HepG2 (cell line): ENCODE data around the gene CD99L2. TPM values are rescaled to one million over a fixed set of nuclear protein-coding genes. Genes with fewer than 3 reads are reported as not detected.

Source experiments
- ATAC-seq: fragments of 200-7000 bp; cut with Tn5 transposase; 3 replicates; pipeline ENCODE4 v1.9.1; 2020; ENCODE audit warnings: mild to moderate bottlenecking, moderate library complexity
- Bru-seq: library from RNA; stranded (reverse); fragments of 400-500 nt; gene quantifications from one replicate; lab custom pipeline; 2021; lab: Mats Ljungman, UMichigan
- BruChase-seq, 2 experiments: library from RNA; stranded (reverse); fragments of 400-500 nt; gene quantifications; one replicate each; lab custom pipeline; 2021; lab: Mats Ljungman, UMichigan
- BruUV-seq: library from RNA; stranded (reverse); fragments of 400-500 nt; replicated peaks from 2 replicates; lab custom pipeline; 2021; lab: Mats Ljungman, UMichigan
- CTCF ChIA-PET: fragments of 300-600 bp; formaldehyde crosslinking; extraction: SDS; loops from one replicate; lab custom pipeline; 2021; ENCODE audit warnings: low total read pairs, inconsistent platforms, low intra/inter-chr PET ratio; lab: Yijun Ruan, JAX
- POLR2A ChIA-PET: fragments of 350-600 bp; sonication (Branson Sonifier 250); formaldehyde crosslinking; loops from one replicate; lab custom pipeline; 2020; ENCODE audit warnings: antibody characterized with exemption, inconsistent platforms; lab: Yijun Ruan, JAX
- DNase-seq: peaks from one replicate; pipeline ENCODE4 v3.0.0-alpha.2; 2015; ENCODE audit warnings: low spot score
- FAIRE-seq: peaks from 3 replicates; lab custom pipeline; 2011; peaks lifted over from hg19 to GRCh38; lab: Jason Lieb, UNC
- H2AFZ ChIP-seq: one replicate; pipeline ENCODE4 v1.6.1; 2011; ENCODE audit warnings: low read length, inconsistent platforms
- H3K27ac ChIP-seq: fragments of 300-600 bp; 3 replicates; pipeline ENCODE4 v1.8.0; 2011; ENCODE audit warnings: mixed run types, mild to moderate bottlenecking, mixed read lengths, low read length, inconsistent platforms; ENCODE audit not compliant: insufficient read depth; ENCODE audit errors: extremely low read length
- H3K27me3 ChIP-seq, 2 experiments: fragments of 200-600 bp in 1 of 2; 2 replicates in 1 of 2; 3 replicates in 1 of 2; pipeline versions ENCODE4 v1.6.0 to v1.8.0; 2011; ENCODE audit warnings: low read length in 2 of 2, mild to moderate bottlenecking in 2 of 2, moderate library complexity in 2 of 2, inconsistent platforms in 1 of 2; ENCODE audit not compliant: insufficient read depth in 2 of 2, control insufficient read depth in 1 of 2
- H3K36me3 ChIP-seq, 2 experiments: fragments of 200-600 bp in 1 of 2; replicated peaks in 1 of 2; 2 replicates in 1 of 2; 3 replicates in 1 of 2; pipeline versions ENCODE4 v1.5.1 to v1.8.0; 2011; ENCODE audit warnings: low read length in 2 of 2, inconsistent platforms in 1 of 2; ENCODE audit not compliant: insufficient read depth in 2 of 2, control insufficient read depth in 1 of 2
- H3K4me1 ChIP-seq: 2 replicates; pipeline ENCODE4 v1.5.1; 2012; ENCODE audit warnings: low read length, inconsistent platforms; ENCODE audit not compliant: insufficient read depth
- H3K4me2 ChIP-seq: 2 replicates; pipeline ENCODE4 v1.6.0; 2011; ENCODE audit warnings: low read depth, low read length, inconsistent platforms
- H3K4me3 ChIP-seq, 3 experiments: fragments of 200-600 bp in 1 of 3; sonication (generic), shearing (Covaris generic) in 1 of 3; replicated peaks in 1 of 3; 2 replicates each; pipeline ENCODE4 v1.5.1; 2011 to 2016; ENCODE audit warnings: low read length in 3 of 3, inconsistent platforms in 2 of 3, low read depth in 2 of 3, mild to moderate bottlenecking in 2 of 3, control low read depth in 1 of 3, mixed read lengths in 1 of 3; ENCODE audit not compliant: insufficient read depth in 1 of 3
- H3K79me2 ChIP-seq: one replicate; pipeline ENCODE4 v1.6.1; 2011; ENCODE audit warnings: low read length, inconsistent platforms; ENCODE audit not compliant: insufficient read depth
- H3K9ac ChIP-seq: 2 replicates; pipeline ENCODE4 v1.6.0; 2011; ENCODE audit warnings: mild to moderate bottlenecking, low read depth, low read length, inconsistent platforms; ENCODE audit not compliant: insufficient read depth
- H3K9me3 ChIP-seq: 2 replicates; pipeline ENCODE4 v1.5.1; 2012; ENCODE audit warnings: mild to moderate bottlenecking, low read length
- H4K20me1 ChIP-seq: 2 replicates; pipeline ENCODE4 v1.6.0; 2011; ENCODE audit warnings: inconsistent platforms, mild to moderate bottlenecking, low read length, moderate library complexity; ENCODE audit not compliant: insufficient read depth
- ASH2L ChIP-seq: fragments of 300-600, 200-600 bp; sonication (generic); IDR thresholded peaks from 2 replicates; pipeline ENCODE4 v1.7.0; 2017; ENCODE audit warnings: low read depth, mild to moderate bottlenecking, moderate library complexity, mixed read lengths, low read length; ENCODE audit not compliant: insufficient read length
- FOSL2 ChIP-seq: sonication (generic); formaldehyde crosslinking; IDR thresholded peaks from 2 replicates; pipeline ENCODE4 v1.4.0; 2020; ENCODE audit warnings: missing genetic modification reagents
- LCORL ChIP-seq, 2 experiments: fragments of 450-650 bp in 1 of 2; sonication (generic) in 1 of 2; formaldehyde crosslinking in 1 of 2; IDR thresholded peaks; 2 replicates each; pipeline versions ENCODE4 v1.5.0 to v1.6.1; 2017 to 2020; ENCODE audit warnings: antibody characterized with exemption in 1 of 2, missing genetic modification reagents in 1 of 2
- MAF1 ChIP-seq: sonication (generic); formaldehyde crosslinking; IDR thresholded peaks from 2 replicates; pipeline ENCODE4 v1.5.0; 2020; ENCODE audit warnings: missing genetic modification reagents, borderline replicate concordance
- RFX1 ChIP-seq: fragments of 450-650 bp; IDR thresholded peaks from 2 replicates; pipeline ENCODE4 v1.6.1; 2017
- SALL1 ChIP-seq: sonication (generic); formaldehyde crosslinking; IDR thresholded peaks from 2 replicates; pipeline ENCODE4 v1.8.0; 2022; ENCODE audit warnings: mild to moderate bottlenecking, missing genetic modification reagents
- SRY ChIP-seq: sonication (generic); formaldehyde crosslinking; IDR thresholded peaks from 2 replicates; pipeline ENCODE4 v1.8.0; 2022; ENCODE audit warnings: mild to moderate bottlenecking, missing genetic modification reagents
- ZFP37 ChIP-seq: sonication (generic); formaldehyde crosslinking; IDR thresholded peaks from 2 replicates; pipeline ENCODE4 v1.4.0; 2020; ENCODE audit warnings: missing genetic modification reagents, borderline replicate concordance
- ZFX ChIP-seq: sonication (generic); formaldehyde crosslinking; IDR thresholded peaks from 2 replicates; pipeline ENCODE4 v1.4.0; 2020; ENCODE audit warnings: mild to moderate bottlenecking, low read depth, missing genetic modification reagents, moderate library complexity
- ZNF329 ChIP-seq: sonication (generic); formaldehyde crosslinking; IDR thresholded peaks from 2 replicates; pipeline ENCODE4 v1.9.0; 2021; ENCODE audit warnings: low read depth, mild to moderate bottlenecking, missing genetic modification reagents
- ZNF687 ChIP-seq: sonication (generic); formaldehyde crosslinking; IDR thresholded peaks from 2 replicates; pipeline ENCODE4 v1.5.1; 2020; ENCODE audit warnings: mild to moderate bottlenecking, missing genetic modification reagents, moderate library complexity
- WGBS: methylation state at CpG from one replicate; pipeline ENCODE4 v1.1.6; 2017; ENCODE audit warnings: low lambda C conversion rate; 5-methylcytosine and 5-hydroxymethylcytosine counted together
- in situ Hi-C: cut with HindIII; loops from 2 replicates; pipeline ENCODE4 v1.10.0; 2017; ENCODE audit warnings: low pct_unique_long_range_greater_than_20kb; ENCODE audit not compliant: extremely low pct_ligation_motif_present
- intact Hi-C: fragments of 100-400 bp; cut with micrococcal nuclease; formaldehyde crosslinking; loops from one replicate; pipeline ENCODE4 v1.10.0; 2022; ENCODE audit not compliant: unreplicated experiment
- long read RNA-seq, 2 experiments: library from RNA in 1 of 2; library from polyadenylated mRNA in 1 of 2; stranded (forward) in 1 of 2; unstranded in 1 of 2; transcript quantifications; one replicate each; pipeline ENCODE4 v2.0.0, GENCODE V29; 2019 to 2022
- polyA minus RNA-seq, 3 experiments: library from RNA; depleted of rRNA, polyadenylated mRNA; stranded (reverse); fragments of >200 nt; gene quantifications; 2 replicates each; pipeline ENCODE4 v1.2.3, GENCODE V29; 2011; ENCODE audit warnings: low replicate concordance in 1 of 3
- polyA plus RNA-seq, 8 experiments: library from polyadenylated mRNA; depleted of rRNA in 3 of 8; stranded (reverse) in 7 of 8; unstranded in 1 of 8; fragments of >200 nt; fragmentation: Illumina TruSeq in 4 of 8; extraction: Trizol in 4 of 8; gene quantifications; 2 replicates each; pipeline versions ENCODE4 v1.2.1 to v1.2.3, GENCODE V29; 2011 to 2016; ENCODE audit warnings: low read depth in 4 of 8, missing spikeins in 1 of 8, mixed read lengths in 1 of 8; ENCODE audit not compliant: insufficient read depth in 1 of 8
- total RNA-seq, 5 experiments: library from RNA; depleted of rRNA; stranded (reverse); fragments of >200 nt; fragmentation: Illumina TruSeq; extraction: Trizol; gene quantifications; 2 replicates each; pipeline ENCODE4 v1.2.3, GENCODE V29; 2016; ENCODE audit warnings: low read depth in 1 of 5
- TF ChIP-seq, protein P1 (sequence below): IDR thresholded peaks from 2 replicates; pipeline ENCODE4 v1.6.1; 2012; ENCODE audit warnings: inconsistent platforms

Gene CD99L2, protein sequence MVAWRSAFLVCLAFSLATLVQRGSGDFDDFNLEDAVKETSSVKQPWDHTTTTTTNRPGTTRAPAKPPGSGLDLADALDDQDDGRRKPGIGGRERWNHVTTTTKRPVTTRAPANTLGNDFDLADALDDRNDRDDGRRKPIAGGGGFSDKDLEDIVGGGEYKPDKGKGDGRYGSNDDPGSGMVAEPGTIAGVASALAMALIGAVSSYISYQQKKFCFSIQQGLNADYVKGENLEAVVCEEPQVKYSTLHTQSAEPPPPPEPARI
- total RNA-seq (2016; rRNA removed; fragmentation: Illumina TruSeq; extraction: Trizol) = 2.8 and 7.6 TPM in 2 replicates
- total RNA-seq (2016; cell fraction: cytosol; rRNA removed; fragmentation: Illumina TruSeq; extraction: Trizol; ENCODE audit: low read depth) = 2.1 and 2.4 TPM in 2 replicates
- total RNA-seq (2016; cell fraction: insoluble cytoplasmic fraction; rRNA removed; fragmentation: Illumina TruSeq; extraction: Trizol) = 2.9 and 7.7 TPM in 2 replicates
- 2.6 and 2.7 TPM in 2 replicates for total RNA-seq (2016; cell fraction: membrane; rRNA removed; fragmentation: Illumina TruSeq; extraction: Trizol)
- 5.6 and 8.7 TPM in 2 replicates for total RNA-seq (2016; cell fraction: nucleus; rRNA removed; fragmentation: Illumina TruSeq; extraction: Trizol)
- 6.9 and 8.6 TPM in 2 replicates for polyA plus RNA-seq (2011; rRNA removed)
- 7.3 and 9.3 TPM in 2 replicates for polyA plus RNA-seq (2011; cell fraction: cytosol; rRNA removed)
- 6.2 and 6.5 TPM in 2 replicates for polyA plus RNA-seq (2011; cell fraction: nucleus; rRNA removed)
- 5.7 and 8.9 TPM in 2 replicates for polyA plus RNA-seq (2012)
- polyA plus RNA-seq (2016; cell fraction: cytosol; fragmentation: Illumina TruSeq; extraction: Trizol; ENCODE audit: low read depth) = 0.74 and 0.75 TPM in 2 replicates
- polyA plus RNA-seq (2016; cell fraction: insoluble cytoplasmic fraction; fragmentation: Illumina TruSeq; extraction: Trizol; ENCODE audit: low read depth) = 2.9 and 3.3 TPM in 2 replicates
- 1.7 and 1.9 TPM in 2 replicates for polyA plus RNA-seq (2016; cell fraction: membrane; fragmentation: Illumina TruSeq; extraction: Trizol; ENCODE audit: low read depth)
- polyA plus RNA-seq (2016; cell fraction: nucleus; fragmentation: Illumina TruSeq; extraction: Trizol; ENCODE audit: insufficient read depth, low read depth) = 8.1 and 8.4 TPM in 2 replicates
- polyA minus RNA-seq (2011; rRNA and poly(A)+ RNA removed; ENCODE audit: low replicate concordance) = 11.3 and 23.7 TPM in 2 replicates
- 3.5 and 4.6 TPM in 2 replicates for polyA minus RNA-seq (2011; cell fraction: cytosol; rRNA and poly(A)+ RNA removed)
- polyA minus RNA-seq (2011; cell fraction: nucleus; rRNA and poly(A)+ RNA removed) = 2.8 and 3.7 TPM in 2 replicates
- Bru-seq, nascent RNA = percentile 41 among the genes with signal in this experiment
- percentile 38 among the genes with signal in this experiment for BruChase-seq, experiment 1, labeled RNA remaining after a 6-hour chase
- percentile 38 among the genes with signal in this experiment for BruChase-seq, experiment 2, labeled RNA remaining after a 2-hour chase
- long read RNA-seq, experiment 1, partial matches to known transcripts = 1 of 3 reads
- long read RNA-seq, experiment 1, other reads (novel, unspliced or antisense) = 1 of 3 reads
- long read RNA-seq, experiment 2, transcript CD99L2-203 (11 exons, 3,604 nt) = major isoform, 8 of 18 reads
- long read RNA-seq, experiment 2, partial matches to known transcripts = 0 of 18 reads
- long read RNA-seq, experiment 2, other reads (novel, unspliced or antisense) = 10 of 18 reads

GRCh38 chrX:150898343-150899190 lies at the start of gene CD99L2:
TSS of gene CD99L2 (minus strand) at chrX:150898668. CDS start at chrX:150898588, 80 bp downstream.
- ATAC-seq (peak; percentile 92), FAIRE-seq (no peak), DNase-seq (peak; percentile 52)
- H3K36me3 ChIP-seq = no peaks in the 10 kb centered on the region
- intact Hi-C loops (loop anchor here (5.0 kb wide), 1 partner anchor 84 kb away; the partner anchor contains the start of gene HMGB3), in situ Hi-C loops (no loop called here)
- WGBS = no CpG with 5 or more reads among the region's 95 CpGs
- peaks cover 8% of the 10 kb centered on the region; the same call in 1 of the 2 replicates for H3K4me1 ChIP-seq
- H3K4me3 ChIP-seq = peak within 1 kb of the TSS; percentile 45 to 75 (median 69); a peak in 5 of 6 replicates
- no peak within 1 kb of the TSS for H2AFZ ChIP-seq
- H3K4me2 ChIP-seq = peak within 1 kb of the TSS; percentile 77
- H3K9me3 ChIP-seq = no peaks in the 10 kb centered on the region
- ChIA-PET CTCF (no interaction called here), POLR2A (no interaction called here)
- no TSS peak for BruUV-seq
- H3K9ac ChIP-seq = peak within 1 kb of the TSS; percentile 71
- H3K27ac ChIP-seq = no peak within 1 kb of the TSS
- H4K20me1 ChIP-seq = no peaks in the 10 kb centered on the region
- peaks cover 2 to 5% of the 10 kb centered on the region in 2 experiments; a peak in 3 of 5 replicates for H3K27me3 ChIP-seq
- H3K79me2 ChIP-seq = no peaks in the 10 kb centered on the region
- TF ChIP-seq ZNF329 (CRISPR knock-in tag) (no peak), SRY (no peak), ZFP37 (CRISPR knock-in tag) (no peak), ASH2L (no peak), RFX1 (no peak), MAF1 (CRISPR knock-in tag) (no peak), SALL1 (CRISPR knock-in tag) (no peak), ZNF687 (peak; percentile 49), LCORL (IDR thresholded peaks at IDR 0.05) (no peak), LCORL (CRISPR knock-in tag; IDR thresholded peaks at IDR 0.05) (no peak), FOSL2 (peak; percentile 54), ZFX (CRISPR knock-in tag) (peak; percentile 67)
- TF ChIP-seq, protein P1, sequence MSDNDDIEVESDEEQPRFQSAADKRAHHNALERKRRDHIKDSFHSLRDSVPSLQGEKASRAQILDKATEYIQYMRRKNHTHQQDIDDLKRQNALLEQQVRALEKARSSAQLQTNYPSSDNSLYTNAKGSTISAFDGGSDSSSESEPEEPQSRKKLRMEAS = 0 out of 2 replicates have a peak, but pooled peaks have one; percentile 16
